Liver (tissue), 3 donors: ENCODE measurements around the gene SAXO2.
"Not testable (repeated sequence)": the region's sequence is repeated elsewhere in the genome, so short reads cannot be mapped to it uniquely, and the experiment has no call there.

Source experiments
- EGR1 ChIP-seq, 2 donors: IDR thresholded peaks; 2 replicates each; pipeline ENCODE4 v1.6.1; 2016 to 2018; ENCODE audit warnings: antibody characterized with exemption in 2 of 2, low read depth in 2 of 2
- JUND ChIP-seq, 2 donors: IDR thresholded peaks; 2 replicates each; pipeline ENCODE4 v1.6.1; 2016; ENCODE audit warnings: antibody characterized with exemption in 2 of 2
- RAD21 ChIP-seq, 2 donors: IDR thresholded peaks; 2 replicates each; pipeline ENCODE4 v1.6.1; 2016; ENCODE audit warnings: antibody characterized with exemption in 2 of 2, mild to moderate bottlenecking in 2 of 2
- SP1 ChIP-seq: IDR thresholded peaks from 2 replicates; pipeline ENCODE4 v1.6.1; 2018; ENCODE audit warnings: antibody characterized with exemption, mild to moderate bottlenecking
- TAF1 ChIP-seq: conservative IDR thresholded peaks from 2 replicates; pipeline ENCODE4 v1.6.1; 2016; ENCODE audit warnings: antibody characterized with exemption, mild to moderate bottlenecking
- TF ChIP-seq, protein P1 (sequence below): fragments of 150-350 bp; IDR thresholded peaks from 2 replicates; pipeline ENCODE4 v1.5.1; 2017; ENCODE audit warnings: improper control_type of control experiment, low read depth, low read length; ENCODE audit not compliant: missing input control
- TF ChIP-seq, protein P2 (sequence below): IDR thresholded peaks from 2 replicates; pipeline ENCODE4 v1.6.1; 2016; ENCODE audit warnings: antibody characterized with exemption, mild to moderate bottlenecking
- TF ChIP-seq, protein P3 (sequence below): IDR thresholded peaks from 2 replicates; pipeline ENCODE4 v1.6.1; 2016; ENCODE audit warnings: antibody characterized with exemption
- TF ChIP-seq, protein P4 (sequence below): IDR thresholded peaks from 2 replicates; pipeline ENCODE4 v1.6.1; 2016; ENCODE audit warnings: antibody characterized with exemption
- TF ChIP-seq, protein P5 (sequence below): IDR thresholded peaks from 2 replicates; pipeline ENCODE4 v1.6.1; 2016; ENCODE audit warnings: antibody characterized with exemption
- donor health status: healthy.
- donor health status: healthy.

DNA sequence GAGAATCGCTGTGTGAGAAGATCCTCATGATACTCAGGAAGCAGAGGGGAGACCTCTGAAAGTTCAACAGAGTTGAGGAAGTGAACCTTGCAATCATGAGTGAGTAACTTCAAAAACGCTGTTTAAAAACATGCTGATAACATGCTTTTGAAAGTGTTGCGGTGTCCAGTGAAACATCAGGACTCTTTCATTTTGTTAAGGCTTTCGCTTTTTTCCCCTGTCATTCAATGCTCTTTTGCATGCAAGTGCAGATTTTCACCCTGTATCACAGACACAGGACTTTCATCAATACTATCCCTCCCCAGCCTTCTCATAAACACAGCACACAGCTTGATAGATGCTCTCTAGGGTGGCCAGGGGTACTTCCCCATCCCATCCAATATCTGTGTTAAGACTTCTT, 23.9 kb downstream of the SAXO2 start:
- TF ChIP-seq, protein P1, sequence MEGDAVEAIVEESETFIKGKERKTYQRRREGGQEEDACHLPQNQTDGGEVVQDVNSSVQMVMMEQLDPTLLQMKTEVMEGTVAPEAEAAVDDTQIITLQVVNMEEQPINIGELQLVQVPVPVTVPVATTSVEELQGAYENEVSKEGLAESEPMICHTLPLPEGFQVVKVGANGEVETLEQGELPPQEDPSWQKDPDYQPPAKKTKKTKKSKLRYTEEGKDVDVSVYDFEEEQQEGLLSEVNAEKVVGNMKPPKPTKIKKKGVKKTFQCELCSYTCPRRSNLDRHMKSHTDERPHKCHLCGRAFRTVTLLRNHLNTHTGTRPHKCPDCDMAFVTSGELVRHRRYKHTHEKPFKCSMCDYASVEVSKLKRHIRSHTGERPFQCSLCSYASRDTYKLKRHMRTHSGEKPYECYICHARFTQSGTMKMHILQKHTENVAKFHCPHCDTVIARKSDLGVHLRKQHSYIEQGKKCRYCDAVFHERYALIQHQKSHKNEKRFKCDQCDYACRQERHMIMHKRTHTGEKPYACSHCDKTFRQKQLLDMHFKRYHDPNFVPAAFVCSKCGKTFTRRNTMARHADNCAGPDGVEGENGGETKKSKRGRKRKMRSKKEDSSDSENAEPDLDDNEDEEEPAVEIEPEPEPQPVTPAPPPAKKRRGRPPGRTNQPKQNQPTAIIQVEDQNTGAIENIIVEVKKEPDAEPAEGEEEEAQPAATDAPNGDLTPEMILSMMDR: not testable (repeated sequence)
- TF ChIP-seq, protein P2, sequence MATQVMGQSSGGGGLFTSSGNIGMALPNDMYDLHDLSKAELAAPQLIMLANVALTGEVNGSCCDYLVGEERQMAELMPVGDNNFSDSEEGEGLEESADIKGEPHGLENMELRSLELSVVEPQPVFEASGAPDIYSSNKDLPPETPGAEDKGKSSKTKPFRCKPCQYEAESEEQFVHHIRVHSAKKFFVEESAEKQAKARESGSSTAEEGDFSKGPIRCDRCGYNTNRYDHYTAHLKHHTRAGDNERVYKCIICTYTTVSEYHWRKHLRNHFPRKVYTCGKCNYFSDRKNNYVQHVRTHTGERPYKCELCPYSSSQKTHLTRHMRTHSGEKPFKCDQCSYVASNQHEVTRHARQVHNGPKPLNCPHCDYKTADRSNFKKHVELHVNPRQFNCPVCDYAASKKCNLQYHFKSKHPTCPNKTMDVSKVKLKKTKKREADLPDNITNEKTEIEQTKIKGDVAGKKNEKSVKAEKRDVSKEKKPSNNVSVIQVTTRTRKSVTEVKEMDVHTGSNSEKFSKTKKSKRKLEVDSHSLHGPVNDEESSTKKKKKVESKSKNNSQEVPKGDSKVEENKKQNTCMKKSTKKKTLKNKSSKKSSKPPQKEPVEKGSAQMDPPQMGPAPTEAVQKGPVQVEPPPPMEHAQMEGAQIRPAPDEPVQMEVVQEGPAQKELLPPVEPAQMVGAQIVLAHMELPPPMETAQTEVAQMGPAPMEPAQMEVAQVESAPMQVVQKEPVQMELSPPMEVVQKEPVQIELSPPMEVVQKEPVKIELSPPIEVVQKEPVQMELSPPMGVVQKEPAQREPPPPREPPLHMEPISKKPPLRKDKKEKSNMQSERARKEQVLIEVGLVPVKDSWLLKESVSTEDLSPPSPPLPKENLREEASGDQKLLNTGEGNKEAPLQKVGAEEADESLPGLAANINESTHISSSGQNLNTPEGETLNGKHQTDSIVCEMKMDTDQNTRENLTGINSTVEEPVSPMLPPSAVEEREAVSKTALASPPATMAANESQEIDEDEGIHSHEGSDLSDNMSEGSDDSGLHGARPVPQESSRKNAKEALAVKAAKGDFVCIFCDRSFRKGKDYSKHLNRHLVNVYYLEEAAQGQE: not testable (repeated sequence)
- TF ChIP-seq SP1; RAD21 (IDR thresholded peaks at IDR 0.05); TAF1; JUND (IDR thresholded peaks at IDR 0.05); EGR1 (IDR thresholded peaks at IDR 0.05; ENCODE audit: low read depth in 2 of 2): not testable (repeated sequence)
- TF ChIP-seq, protein P3, sequence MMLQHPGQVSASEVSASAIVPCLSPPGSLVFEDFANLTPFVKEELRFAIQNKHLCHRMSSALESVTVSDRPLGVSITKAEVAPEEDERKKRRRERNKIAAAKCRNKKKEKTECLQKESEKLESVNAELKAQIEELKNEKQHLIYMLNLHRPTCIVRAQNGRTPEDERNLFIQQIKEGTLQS: not testable (repeated sequence)
- TF ChIP-seq, protein P4, sequence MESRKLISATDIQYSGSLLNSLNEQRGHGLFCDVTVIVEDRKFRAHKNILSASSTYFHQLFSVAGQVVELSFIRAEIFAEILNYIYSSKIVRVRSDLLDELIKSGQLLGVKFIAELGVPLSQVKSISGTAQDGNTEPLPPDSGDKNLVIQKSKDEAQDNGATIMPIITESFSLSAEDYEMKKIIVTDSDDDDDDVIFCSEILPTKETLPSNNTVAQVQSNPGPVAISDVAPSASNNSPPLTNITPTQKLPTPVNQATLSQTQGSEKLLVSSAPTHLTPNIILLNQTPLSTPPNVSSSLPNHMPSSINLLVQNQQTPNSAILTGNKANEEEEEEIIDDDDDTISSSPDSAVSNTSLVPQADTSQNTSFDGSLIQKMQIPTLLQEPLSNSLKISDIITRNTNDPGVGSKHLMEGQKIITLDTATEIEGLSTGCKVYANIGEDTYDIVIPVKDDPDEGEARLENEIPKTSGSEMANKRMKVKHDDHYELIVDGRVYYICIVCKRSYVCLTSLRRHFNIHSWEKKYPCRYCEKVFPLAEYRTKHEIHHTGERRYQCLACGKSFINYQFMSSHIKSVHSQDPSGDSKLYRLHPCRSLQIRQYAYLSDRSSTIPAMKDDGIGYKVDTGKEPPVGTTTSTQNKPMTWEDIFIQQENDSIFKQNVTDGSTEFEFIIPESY: not testable (repeated sequence)
- TF ChIP-seq, protein P5, sequence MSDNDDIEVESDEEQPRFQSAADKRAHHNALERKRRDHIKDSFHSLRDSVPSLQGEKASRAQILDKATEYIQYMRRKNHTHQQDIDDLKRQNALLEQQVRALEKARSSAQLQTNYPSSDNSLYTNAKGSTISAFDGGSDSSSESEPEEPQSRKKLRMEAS: not testable (repeated sequence)
